Ecto neural progenitor cell (in vitro differentiated cells): ENCODE measurements around the gene BORCS8.
"Not testable (repeated sequence)": the region's sequence is repeated elsewhere in the genome, so short reads cannot be mapped to it uniquely, and the experiment has no call there.

ENCODE experiments used
- DNase-seq: peaks from one replicate; pipeline ENCODE4 v3.0.0-alpha.2; 2018; ENCODE audit warnings: low spot score

The BORCS8 gene

GRCh38 chr19:19148504-19148903 is 43.4 kb downstream of the BORCS8 start:
- not testable (repeated sequence) for DNase-seq

- no peak for DNase-seq
Observed at GRCh38 chr19:19147344-19147743, 44.6 kb downstream of the BORCS8 start.

- no peak for DNase-seq
Observed at GRCh38 chr19:19146865-19147264, 45.1 kb downstream of the BORCS8 start.

GRCh38 chr19:19145684-19146608 is 46.0 kb downstream of the BORCS8 start:
- peak; percentile 92 for DNase-seq

- DNase-seq, result no peak
Observed at GRCh38 chr19:19145281-19145680, 46.7 kb downstream of the BORCS8 start.

GRCh38 chr19:19142347-19142746 is 49.6 kb downstream of the BORCS8 start:
- no peak for DNase-seq

- no peak for DNase-seq
Observed at GRCh38 chr19:19140476-19140875, 51.5 kb downstream of the BORCS8 start.

GRCh38 chr19:19139876-19140229 is 52.1 kb downstream of the BORCS8 start:
- no peak for DNase-seq

- DNase-seq, result peak; percentile 98
Observed at GRCh38 chr19:19138109-19138981, 53.6 kb downstream of the BORCS8 start, which contains the start of gene TMEM161A. TSS of gene TMEM161A (minus strand) at chr19:19138478. CDS start at chr19:19138428, 50 bp downstream.

- DNase-seq, result no peak
Observed at GRCh38 chr19:19137556-19138108, 54.3 kb downstream of the BORCS8 start.

- not testable (repeated sequence) for DNase-seq
Observed at GRCh38 chr19:19135713-19136112, 56.2 kb downstream of the BORCS8 start.

- peak; percentile 64 for DNase-seq
Observed at GRCh38 chr19:19134687-19135158, 57.2 kb downstream of the BORCS8 start.

- no peak for DNase-seq
Observed at GRCh38 chr19:19133985-19134384, 58.0 kb downstream of the BORCS8 start.

GRCh38 chr19:19132912-19133311 is 59.0 kb downstream of the BORCS8 start:
- DNase-seq, result no peak

GRCh38 chr19:19131989-19132388 is 60.0 kb downstream of the BORCS8 start:
- DNase-seq, result no peak
